ENCODE data around the gene ALDH16A1.

GRCh38 chr19:49445997-49446396, 7.0 kb upstream of the ALDH16A1 start:
- TF ChIP-seq CTCF (IDR thresholded peaks at IDR 0.05) (no peak), POLR2A (IDR thresholded peaks at IDR 0.05) (no peak)
